ENCODE measurements around the gene TSEN2.
"Not testable (repeated sequence)": the region's sequence is repeated elsewhere in the genome, so short reads cannot be mapped to it uniquely, and the experiment has no call there.

The TSEN2 gene

GRCh38 chr3:12472796-12473195, 11.5 kb upstream of the TSEN2 start:
- no peak for DNase-seq

DNA sequence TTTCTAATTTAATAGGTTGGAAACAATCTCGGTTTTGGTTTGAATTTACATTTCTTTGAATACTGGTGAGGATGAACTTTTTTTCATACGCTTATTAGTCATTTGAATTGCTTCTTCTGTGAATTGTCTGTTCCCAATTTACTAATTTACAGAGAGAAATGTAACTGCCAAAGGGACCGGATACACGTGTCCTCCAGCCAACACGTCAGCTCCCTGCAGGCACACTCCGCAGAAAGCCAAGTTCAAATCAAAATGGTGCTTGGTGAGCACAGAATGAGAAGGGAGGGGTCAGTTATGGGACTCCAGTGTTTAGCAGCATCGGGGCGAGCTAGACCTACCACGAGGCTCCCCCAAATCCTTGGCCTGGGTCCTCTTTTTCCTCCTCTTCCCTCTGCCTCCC, 10.8 kb upstream of the TSEN2 start:
- DNase-seq, result no peak

DNA sequence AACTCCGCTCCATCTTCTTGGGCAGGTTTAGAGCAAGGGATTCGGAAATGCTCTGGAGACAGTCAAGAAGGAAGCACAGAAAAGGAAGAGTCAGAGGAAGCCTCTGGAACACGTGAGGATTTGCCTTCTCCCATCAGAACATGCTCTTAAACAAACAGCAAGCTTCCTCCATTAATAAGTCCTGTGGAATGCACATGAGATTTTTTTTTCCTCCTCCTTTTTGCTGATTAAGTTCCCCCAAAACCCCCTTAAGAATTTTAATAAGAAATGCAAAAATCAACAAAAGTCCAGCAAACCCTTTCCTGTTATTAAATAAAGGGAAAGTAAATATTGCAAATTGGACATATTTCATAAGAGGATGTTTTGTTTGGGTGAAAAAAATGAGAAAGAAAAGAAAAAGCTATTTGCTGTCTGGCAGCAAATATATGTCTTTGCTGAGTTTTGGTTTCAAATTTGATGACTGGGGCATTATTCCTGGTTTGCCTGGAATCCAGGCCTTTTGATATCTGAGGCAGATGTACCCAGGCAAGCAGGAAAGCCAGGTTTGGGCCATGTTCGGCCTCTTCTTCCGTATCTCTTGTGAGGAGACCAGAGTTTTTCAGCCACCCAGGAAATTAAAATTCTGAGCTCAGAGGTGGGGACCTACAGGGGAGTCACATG, 7.9 kb upstream of the TSEN2 start:
- DNase-seq, result no peak

DNA sequence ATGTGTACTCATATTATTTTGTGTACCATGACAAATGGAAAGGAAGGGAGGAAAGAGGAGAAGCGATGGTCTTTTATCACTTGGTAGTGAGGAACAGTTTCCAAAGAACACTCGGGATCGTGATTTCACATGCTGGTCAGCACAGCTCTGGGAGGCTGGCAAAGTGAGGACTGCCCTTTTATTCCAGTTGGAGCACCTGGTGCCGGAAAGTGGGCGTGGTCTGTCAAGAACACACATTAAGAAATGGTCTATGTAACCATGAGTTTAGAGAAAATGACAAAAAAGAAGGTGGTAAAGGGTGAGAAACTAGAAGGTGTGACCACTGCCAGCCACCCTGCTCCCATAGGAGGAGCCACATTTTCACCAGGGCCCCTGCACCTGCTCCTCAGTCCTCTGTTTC, 7.0 kb upstream of the TSEN2 start:
- no peak for DNase-seq

DNA sequence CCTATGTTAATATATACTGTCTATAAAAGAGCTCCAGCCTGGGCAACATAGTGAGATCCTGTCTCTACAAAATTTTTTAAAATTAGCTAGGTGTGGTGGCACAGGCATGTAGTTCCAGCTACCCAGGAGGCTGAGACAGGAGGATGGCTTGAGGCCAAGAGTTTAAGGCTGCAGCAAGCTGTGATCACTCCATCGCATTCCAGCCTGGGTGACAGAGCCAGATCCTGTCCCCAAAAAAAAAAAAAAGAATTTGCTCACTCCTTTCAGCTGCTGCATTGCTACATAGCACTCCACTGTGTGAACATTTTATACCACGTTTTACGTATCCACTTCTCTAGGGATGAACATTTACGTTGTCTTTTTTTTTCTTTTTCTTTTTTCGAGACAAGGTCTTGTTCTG, 6.0 kb upstream of the TSEN2 start:
- DNase-seq, result no peak

DNA sequence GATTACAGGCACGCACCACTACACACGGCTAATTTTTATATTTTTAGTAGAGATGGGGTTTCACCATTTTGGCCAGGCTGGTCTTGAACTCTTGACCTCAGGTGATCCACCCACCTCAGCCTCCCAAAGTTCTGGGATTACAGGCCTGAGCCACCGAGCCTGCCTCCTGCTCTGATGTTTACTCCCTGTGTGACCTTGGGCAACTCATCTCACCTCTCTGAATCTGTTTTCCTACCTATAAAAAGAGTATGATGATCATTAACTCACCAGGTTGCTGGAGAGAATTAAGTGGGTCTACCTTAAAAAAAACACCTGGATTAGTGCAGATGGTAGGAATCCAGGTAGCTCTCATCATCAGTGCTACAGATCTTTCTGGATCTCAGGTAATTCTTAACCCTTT, 5.1 kb upstream of the TSEN2 start:
- DNase-seq, result not testable (repeated sequence)

DNA sequence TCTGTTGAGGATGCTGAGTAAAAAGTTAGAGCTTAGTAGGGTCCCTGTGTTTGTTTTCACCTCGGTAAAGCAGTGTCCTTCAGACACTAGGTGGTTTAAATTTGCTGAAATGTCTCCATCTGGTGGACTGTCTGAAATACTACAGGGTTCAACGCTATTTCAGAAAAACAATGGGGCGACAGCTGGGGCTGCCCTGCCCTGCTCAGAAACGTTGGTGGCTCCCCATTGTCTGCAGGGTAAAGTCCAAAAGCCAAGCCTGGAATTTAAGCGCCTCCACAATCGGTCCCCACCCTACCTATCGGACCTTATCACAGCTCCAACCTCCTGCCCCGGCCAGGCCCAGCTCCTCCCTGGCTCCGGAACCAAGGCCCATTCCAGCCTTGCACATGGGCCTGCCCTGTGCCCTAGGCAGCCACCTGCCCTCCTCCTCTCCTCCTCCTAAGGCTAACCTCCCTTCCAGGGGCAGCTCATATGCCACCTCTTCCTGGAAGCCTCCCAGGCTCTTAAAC, 4.3 kb upstream of the TSEN2 start:
- no peak for DNase-seq

DNA sequence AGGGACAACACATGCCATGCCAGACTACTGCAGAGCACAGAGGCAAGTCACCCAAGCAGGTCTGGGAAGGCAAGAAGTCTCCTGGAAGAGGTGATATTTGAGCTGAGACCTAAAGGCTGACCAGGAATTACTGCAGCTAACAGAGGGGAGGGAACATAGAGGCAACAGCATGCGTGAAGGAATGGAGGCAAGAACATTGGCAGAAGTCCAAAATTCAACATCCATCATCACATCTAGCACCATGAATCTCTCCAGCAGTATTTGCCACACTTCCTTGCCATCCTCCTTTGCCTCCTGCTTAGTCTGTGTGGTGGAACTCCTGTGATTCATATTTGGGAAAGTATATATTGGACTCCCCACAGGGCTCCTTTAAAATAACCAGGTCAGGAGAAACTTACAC, 870 bp upstream of the TSEN2 start:
- no peak for DNase-seq

- DNase-seq, result no peak
Measured at GRCh38 chr3:12483872-12484197, 445 bp upstream of the TSEN2 start.

GRCh38 chr3:12484983-12485327, 675 bp downstream of the TSEN2 start:
- no peak for DNase-seq

DNA sequence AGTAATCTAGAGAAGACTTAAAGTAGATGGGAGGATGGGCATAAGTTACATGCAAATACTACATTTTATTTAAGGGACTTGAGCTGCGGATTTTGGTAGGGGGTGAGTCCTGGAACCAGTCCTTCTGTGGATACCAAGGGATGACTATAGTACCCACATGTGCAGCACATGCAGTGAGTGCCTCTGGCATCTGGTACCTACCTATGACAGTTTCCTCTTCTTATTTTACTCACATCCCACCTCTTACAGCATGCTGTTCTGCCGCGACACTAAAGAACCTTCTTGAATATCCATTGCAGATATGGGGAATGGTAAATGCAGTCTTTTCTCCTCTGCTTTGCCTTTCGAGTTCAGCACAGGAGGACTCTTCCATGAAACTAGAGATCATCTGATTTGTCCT, 1.7 kb downstream of the TSEN2 start:
- DNase-seq, result no peak

- no peak for DNase-seq
Measured at GRCh38 chr3:12486916-12487315, 2.6 kb downstream of the TSEN2 start.

DNA sequence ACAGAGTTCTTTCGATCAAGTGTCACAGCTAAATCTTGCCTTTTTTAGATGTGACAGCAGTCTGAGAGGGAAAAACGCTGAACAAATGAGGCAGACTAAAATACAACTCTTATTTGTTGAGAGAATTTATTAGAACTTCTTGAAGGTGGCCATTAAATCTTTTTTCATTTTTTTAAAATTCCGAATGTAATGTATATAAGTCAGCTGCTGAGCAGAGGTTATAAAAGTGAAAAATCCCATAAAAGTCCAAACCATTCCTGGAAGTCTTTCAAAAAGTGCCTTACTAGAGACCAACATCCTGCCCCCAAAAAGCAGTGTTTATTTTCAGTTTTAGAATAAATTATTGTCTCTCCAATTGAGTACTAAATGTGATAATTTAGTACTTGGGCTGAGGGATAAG, 3.1 kb downstream of the TSEN2 start:
- DNase-seq, result no peak

DNA sequence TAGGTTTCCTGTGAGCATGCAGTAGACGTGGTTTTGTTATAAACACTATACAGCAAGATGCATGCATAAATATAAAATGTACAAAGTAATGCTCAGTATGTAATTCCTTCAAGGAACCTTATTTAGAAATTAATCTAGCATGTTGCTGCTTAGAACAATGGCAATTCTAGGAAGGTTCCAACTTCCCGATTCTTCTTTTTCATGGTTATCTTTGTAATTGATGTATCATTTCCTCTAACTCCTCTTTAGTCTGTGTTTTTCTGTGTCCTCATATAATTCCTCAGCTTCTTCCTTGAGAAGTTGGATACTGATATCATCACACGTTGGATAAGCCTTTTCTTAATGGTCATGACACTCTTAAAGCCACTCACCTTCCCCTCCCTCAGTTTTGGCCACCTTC, 3.5 kb downstream of the TSEN2 start:
- DNase-seq, result no peak

DNA sequence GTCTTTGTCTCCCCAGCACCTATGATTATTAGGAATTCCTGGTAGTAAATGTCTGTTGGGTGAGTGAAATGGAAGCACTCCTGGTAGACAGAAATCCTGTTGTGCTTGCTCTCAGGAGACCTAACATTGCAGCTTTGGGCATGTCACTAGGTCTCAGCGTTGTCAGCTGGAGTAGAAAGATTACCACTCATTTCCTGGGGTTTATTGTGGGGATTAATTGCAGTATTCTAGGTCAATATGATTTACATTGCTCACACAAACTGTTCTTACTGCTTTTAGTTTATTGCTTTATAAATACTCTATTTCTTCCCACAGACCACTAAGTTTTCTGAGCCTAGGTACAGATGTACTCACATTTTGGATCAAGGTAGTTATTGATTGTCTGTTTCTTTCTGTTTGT, 5.1 kb downstream of the TSEN2 start:
- DNase-seq, result no peak

DNA sequence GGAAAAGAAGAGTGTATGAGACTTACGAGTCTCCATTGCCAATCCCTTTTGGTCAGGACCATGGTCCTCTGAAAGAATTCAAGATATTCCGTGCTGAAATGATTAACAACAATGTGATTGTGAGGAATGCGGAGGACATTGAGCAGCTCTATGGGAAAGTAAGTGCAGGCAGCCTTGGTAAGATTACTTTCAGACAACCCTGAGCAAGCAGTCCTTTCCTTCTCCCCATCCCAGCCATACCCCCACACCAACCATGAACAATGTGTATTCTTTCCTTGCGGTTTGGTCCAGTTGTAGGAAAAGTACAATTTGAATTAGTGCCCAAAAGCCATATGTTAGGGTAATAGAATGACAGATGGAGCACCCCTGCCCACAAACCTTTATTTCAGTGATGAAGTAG, 5.6 kb downstream of the TSEN2 start:
- DNase-seq, result no peak

GRCh38 chr3:12490547-12490946, 6.3 kb downstream of the TSEN2 start:
- no peak for DNase-seq

GRCh38 chr3:12495749-12496452, 11.6 kb downstream of the TSEN2 start:
- DNase-seq, result no peak

DNA sequence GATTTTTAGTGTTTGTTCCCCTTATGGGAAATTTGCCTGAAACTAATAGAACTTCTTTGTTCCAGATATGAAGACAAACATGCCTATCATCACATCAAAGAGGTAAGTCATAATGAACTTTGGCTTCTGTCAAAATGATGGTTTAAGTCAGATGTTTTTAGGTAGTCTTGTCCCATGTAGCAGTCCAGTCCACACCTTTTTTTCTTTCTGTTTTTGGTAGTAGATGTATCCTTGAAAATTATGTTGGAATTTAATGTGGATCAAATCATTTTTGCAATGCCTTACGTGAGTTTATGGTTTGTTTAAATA, 12.1 kb downstream of the TSEN2 start:
- no peak for DNase-seq

GRCh38 chr3:12499474-12499873, 15.2 kb downstream of the TSEN2 start:
- no peak for DNase-seq

GRCh38 chr3:12501360-12502020, 17.2 kb downstream of the TSEN2 start:
- DNase-seq, result no peak

DNA sequence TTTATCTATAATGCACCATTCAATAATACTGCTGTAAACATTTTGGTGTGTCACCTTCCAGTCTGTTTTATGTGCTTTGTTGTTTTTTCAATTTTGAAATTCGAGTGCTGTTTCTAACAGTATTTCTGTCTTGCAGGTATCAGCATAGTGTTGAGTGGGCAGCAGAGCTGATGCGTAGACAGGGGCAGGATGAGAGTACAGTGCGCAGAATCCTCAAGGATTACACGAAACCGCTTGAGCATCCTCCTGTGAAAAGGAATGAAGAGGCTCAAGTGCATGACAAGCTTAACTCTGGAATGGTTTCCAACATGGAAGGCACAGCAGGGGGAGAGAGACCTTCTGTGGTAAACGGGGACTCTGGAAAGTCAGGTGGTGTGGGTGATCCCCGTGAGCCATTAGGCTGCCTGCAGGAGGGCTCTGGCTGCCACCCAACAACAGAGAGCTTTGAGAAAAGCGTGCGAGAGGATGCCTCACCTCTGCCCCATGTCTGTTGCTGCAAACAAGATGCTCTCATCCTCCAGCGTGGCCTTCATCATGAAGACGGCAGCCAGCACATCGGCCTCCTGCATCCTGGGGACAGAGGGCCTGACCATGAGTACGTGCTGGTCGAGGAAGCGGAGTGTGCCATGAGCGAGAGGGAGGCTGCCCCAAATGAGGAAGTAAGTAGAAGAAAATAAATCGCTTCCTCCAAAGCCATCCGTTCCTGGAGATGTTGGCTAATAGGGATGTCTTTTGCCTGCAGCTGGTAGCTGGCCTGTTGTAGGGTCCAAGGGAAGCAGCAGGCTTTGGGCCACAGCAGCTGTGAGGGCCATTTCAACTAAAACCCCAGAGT, 19.1 kb downstream of the TSEN2 start:
- DNase-seq, result no peak

DNA sequence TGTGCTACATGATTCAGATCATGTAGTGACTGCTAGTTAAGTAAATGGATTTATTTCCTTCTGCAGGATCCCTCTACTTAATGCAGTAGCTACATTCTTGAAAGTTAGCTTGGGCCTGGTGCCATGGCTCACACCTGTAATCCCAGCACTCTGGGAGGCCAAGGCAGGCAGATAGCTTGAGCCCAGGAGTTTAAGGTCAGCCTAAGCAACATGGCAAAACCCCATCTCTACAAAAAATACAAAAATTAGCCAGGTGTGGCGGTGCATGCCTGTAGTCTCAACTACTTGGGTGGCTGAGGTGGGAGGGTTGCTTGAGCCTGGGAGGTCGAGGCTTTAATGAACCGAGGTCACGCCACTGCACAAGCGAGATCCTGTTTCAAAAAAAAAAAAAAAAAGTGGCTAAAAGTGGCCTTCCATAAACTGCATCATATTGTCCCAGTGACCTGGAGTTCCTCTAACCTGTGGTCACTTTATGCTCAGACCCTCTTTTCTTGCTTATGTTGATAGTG, 22.0 kb downstream of the TSEN2 start:
- DNase-seq, result no peak

Data from T-helper 9 cell (primary cell).